Duodenal mucosa (tissue), 2 donors: ENCODE measurements around the gene GPR89B.
"Not testable (repeated sequence)": the region's sequence is repeated elsewhere in the genome, so short reads cannot be mapped to it uniquely, and the experiment has no call there.

Source experiments
- H3K27ac ChIP-seq: one replicate; pipeline ENCODE4 v1.7.0; 2013; ENCODE audit warnings: low read depth, low read length
- H3K27me3 ChIP-seq, 2 donors: one replicate each; pipeline ENCODE4 v1.7.0; 2013; ENCODE audit warnings: low read length in 2 of 2, control low read depth in 1 of 2; ENCODE audit not compliant: insufficient read depth in 2 of 2, control insufficient read depth in 1 of 2
- H3K36me3 ChIP-seq, 2 donors: one replicate each; pipeline ENCODE4 v1.7.0; 2013; ENCODE audit warnings: low read length in 2 of 2, control low read depth in 1 of 2; ENCODE audit not compliant: insufficient read depth in 2 of 2, control insufficient read depth in 1 of 2
- H3K4me1 ChIP-seq, 2 donors: one replicate each; pipeline ENCODE4 v1.7.0; 2013; ENCODE audit warnings: low read length in 2 of 2, control low read depth in 1 of 2; ENCODE audit not compliant: insufficient read depth in 2 of 2, control insufficient read depth in 1 of 2
- H3K4me3 ChIP-seq, 2 donors: one replicate each; pipeline ENCODE4 v1.7.0; 2013; ENCODE audit warnings: low read length in 2 of 2, low read depth in 1 of 2
- H3K9ac ChIP-seq, 2 donors: one replicate each; pipeline ENCODE4 v1.7.0; 2013; ENCODE audit warnings: low read length in 2 of 2, low read depth in 1 of 2
- H3K9me3 ChIP-seq, 2 donors: one replicate each; pipeline ENCODE4 v1.7.0; 2013; ENCODE audit warnings: low read length in 2 of 2, control low read depth in 1 of 2; ENCODE audit not compliant: control insufficient read depth in 1 of 2

Gene GPR89B

DNA sequence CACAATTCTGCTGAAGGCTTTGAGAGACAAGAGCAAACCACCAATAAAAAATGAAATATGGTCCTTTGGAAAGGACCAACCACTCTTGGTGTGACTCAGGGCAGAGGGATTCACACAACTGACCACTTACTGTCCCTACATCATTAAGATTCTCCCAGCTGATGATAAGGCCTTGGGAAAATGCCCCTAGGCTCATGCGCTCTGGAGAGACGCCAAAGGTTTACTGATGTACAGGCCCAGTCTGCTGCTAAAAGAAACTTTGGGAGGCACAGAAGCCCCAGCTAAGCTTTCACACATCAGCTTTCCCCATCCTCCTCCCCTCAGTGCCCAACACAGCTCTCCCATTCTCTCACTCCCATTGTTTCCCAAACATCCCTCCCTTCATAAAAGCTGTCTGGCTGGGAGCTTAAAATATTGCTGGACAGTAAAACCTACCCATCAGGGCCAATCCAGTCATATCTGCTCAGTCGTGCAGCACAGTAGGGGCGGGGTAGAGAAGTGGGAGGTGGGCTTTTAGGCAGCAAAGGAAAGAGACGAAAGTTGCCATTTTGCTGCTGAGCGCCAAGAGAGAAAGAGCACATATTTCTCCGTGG, 25.9 kb upstream of the GPR89B start, which contains the start of gene GJA8:
TSS of gene GJA8 (plus strand) at position 543 of the 593 bp plus-strand sequence. CDS start 5,161 bp downstream, outside the sequence.
- no peak within 1 kb of the TSS for H3K4me3 ChIP-seq
- peaks cover 0 to 2% of the 10 kb centered on the region in 2 donors for H3K4me1 ChIP-seq
- H3K9me3 ChIP-seq = no peaks in the 10 kb centered on the region
- no peak within 1 kb of the TSS for H3K27ac ChIP-seq
- no peaks in the 10 kb centered on the region for H3K27me3 ChIP-seq
- no peak within 1 kb of the TSS for H3K9ac ChIP-seq
- H3K36me3 ChIP-seq = no peaks in the 10 kb centered on the region

DNA sequence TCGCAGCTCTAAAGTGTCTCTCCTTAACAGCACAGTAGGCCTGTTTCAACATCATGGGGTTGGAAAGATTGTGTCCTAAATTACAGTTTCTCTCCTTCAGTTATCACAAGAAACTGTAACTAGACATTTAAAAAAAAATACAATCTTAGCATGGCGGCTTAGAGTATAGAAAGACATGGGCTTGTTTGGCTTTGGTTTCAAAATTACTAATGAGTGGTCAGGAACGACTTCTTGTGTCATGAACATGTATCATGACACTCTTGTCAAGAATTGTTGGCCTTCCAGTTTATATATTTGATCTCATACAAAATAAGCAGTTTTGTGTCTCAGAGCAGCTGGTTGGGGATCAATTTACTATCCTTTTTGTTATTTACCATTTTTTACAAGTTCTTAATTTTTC, 23.5 kb upstream of the GPR89B start:
- no peaks in the 10 kb centered on the region for H3K27me3 ChIP-seq
- no peaks in the 10 kb centered on the region for H3K9me3 ChIP-seq
- no peak overlapping the region for H3K4me3 ChIP-seq
- no peaks in the 10 kb centered on the region for H3K4me1 ChIP-seq
- H3K27ac ChIP-seq = no peak overlapping the region
- no peaks in the 10 kb centered on the region for H3K36me3 ChIP-seq
- no peak overlapping the region for H3K9ac ChIP-seq

DNA sequence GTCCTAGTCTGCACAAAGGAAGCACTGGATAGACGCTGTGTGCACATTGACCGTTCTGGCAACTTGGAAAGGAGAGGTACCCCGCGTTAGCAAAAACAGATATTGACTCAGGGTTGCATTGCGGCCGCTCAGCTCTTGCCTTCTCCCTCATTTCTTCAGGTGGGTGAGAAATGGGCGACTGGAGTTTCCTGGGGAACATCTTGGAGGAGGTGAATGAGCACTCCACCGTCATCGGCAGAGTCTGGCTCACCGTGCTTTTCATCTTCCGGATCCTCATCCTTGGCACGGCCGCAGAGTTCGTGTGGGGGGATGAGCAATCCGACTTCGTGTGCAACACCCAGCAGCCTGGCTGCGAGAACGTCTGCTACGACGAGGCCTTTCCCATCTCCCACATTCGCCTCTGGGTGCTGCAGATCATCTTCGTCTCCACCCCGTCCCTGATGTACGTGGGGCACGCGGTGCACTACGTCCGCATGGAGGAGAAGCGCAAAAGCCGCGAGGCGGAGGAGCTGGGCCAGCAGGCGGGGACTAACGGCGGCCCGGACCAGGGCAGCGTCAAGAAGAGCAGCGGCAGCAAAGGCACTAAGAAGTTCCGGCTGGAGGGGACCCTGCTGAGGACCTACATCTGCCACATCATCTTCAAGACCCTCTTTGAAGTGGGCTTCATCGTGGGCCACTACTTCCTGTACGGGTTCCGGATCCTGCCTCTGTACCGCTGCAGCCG, 20.3 kb upstream of the GPR89B start:
- no peaks in the 10 kb centered on the region for H3K36me3 ChIP-seq
- no peaks in the 10 kb centered on the region for H3K4me1 ChIP-seq
- no peak overlapping the region for H3K9ac ChIP-seq
- H3K9me3 ChIP-seq = no peaks in the 10 kb centered on the region
- no peaks in the 10 kb centered on the region for H3K27me3 ChIP-seq
- no peak overlapping the region for H3K4me3 ChIP-seq
- H3K27ac ChIP-seq = no peak overlapping the region

DNA sequence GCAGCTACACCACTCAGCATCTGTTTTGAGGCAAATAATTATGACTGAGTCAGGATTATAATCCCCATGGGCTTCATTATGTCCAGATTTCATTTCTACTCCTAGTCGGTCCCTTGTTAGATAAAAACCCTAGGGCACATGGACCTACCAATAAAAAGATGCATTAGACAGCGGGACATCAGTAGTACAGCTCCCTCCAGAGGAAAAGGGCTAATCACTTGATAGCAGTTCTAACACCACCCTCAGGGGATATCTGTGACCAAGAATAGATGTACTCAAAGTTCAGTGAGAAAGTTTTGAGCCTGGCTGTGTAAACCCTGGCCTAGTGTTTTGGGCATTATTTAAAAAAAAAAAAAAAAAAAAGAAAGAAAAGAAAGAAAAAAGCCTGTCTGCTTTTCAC, 15.7 kb upstream of the GPR89B start:
- Histone ChIP-seq H3K27ac (no peak overlapping the region), H3K27me3 (peaks cover 0 to 6% of the 10 kb centered on the region in 2 donors), H3K36me3 (no peaks in the 10 kb centered on the region), H3K9ac (no peak overlapping the region), H3K4me3 (no peak overlapping the region), H3K9me3 (no peaks in the 10 kb centered on the region), H3K4me1 (no peaks in the 10 kb centered on the region)

DNA sequence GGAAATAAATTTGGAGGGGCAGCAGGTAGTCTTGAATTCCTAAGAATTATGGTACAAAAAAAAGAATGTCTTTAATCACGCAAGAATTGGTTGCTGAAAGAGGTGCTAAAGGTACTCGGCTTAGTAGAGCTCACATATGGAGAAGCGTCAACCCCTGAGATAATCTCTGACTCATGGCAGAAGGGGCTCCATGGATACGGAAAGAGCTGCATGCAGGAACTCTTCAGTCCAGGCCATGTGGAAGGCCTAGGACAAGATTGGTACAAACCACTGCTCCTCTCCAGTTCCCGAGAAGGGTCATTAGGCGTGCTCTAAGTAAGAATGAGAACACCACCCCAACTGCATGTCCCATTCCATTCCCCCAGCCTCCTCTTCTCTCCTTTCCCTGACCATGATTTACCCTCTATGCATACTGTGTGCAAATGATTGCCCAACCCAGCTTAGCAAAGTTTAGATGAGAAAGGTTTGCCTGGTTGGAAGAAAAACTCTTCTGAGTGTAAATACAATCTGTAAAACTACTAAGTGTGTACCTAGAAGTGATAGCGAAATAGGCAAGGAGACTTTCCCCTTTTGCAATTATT, 14.8 kb upstream of the GPR89B start:
- peaks cover 0 to 6% of the 10 kb centered on the region in 2 donors for H3K27me3 ChIP-seq
- no peak overlapping the region for H3K27ac ChIP-seq
- H3K9me3 ChIP-seq = no peaks in the 10 kb centered on the region
- no peak overlapping the region for H3K4me3 ChIP-seq
- H3K9ac ChIP-seq = no peak overlapping the region
- no peaks in the 10 kb centered on the region for H3K36me3 ChIP-seq
- no peaks in the 10 kb centered on the region for H3K4me1 ChIP-seq

DNA sequence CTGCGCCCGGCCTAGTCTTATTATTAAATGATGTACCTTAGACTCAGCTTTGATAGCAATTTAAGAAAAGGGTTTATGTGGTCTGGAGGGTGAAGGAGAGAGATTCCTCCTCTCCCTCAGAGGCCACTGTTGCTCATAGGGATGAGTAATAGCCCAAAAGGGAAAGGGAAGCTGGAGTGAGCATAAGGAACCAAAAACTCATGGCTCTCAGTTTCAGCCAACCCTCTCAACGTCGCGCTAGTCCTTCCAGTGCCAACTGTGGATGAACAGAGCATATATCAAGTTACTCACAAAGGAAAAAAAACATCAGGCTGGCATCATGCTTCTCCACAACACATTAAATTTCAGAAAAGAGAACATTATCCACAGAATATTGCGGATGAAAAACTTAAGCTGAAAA, 8.3 kb upstream of the GPR89B start:
- no peak overlapping the region for H3K27ac ChIP-seq
- H3K9ac ChIP-seq = no peak overlapping the region
- H3K4me3 ChIP-seq = no peak overlapping the region
- peaks cover 0 to 6% of the 10 kb centered on the region in 2 donors for H3K27me3 ChIP-seq
- H3K9me3 ChIP-seq = no peaks in the 10 kb centered on the region
- no peaks in the 10 kb centered on the region for H3K4me1 ChIP-seq
- no peaks in the 10 kb centered on the region for H3K36me3 ChIP-seq

DNA sequence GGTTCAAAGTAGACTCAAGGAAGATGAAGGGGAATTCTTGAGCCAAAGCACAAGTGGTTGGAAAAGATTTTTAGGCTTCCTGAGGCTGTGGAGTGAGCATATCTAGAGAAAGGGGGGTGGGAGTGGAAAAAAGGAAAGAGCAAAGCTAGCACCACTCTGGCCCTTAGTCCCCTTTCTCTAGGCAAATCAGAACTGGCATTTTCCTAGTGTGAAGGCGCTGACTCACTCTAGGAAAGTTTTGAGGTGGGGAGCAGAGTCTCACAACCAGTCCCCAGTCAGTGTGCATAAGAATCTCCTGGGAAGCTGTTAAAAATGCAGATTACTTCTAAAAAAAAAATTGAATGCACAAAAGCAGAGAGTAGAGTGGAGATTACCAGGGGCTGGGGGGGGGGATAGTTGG, 3.4 kb upstream of the GPR89B start:
- Histone ChIP-seq H3K9me3 (no peaks in the 10 kb centered on the region), H3K4me3 (no peak overlapping the region), H3K36me3 (no peaks in the 10 kb centered on the region)

DNA sequence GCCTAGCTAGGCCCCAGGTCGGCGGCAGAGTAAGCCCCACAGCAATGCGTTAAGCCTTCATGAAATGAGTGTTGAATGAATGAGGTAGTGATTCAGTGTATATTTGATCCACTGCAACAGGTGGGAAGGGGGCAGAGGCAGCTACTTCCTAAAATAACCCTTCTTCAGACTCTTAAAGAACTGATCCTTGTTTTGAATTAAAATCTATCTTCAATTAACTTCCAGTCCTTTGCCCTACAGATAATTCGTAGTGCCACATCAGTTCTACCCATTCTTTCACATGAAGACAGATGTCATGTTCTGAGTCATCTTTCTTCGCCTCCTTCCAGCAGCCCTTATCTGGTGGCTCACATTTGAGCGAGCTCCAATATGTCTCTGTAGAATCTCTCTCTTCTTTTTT, 1.0 kb upstream of the GPR89B start:
- H3K9me3 ChIP-seq, H3K27ac ChIP-seq: not testable (repeated sequence)

More for the DNA sequence above, 3.4 kb upstream of the GPR89B start:
- Histone ChIP-seq H3K27me3 (no peaks in the 10 kb centered on the region), H3K4me1 (peaks cover 0 to 4% of the 10 kb centered on the region in 2 donors), H3K9ac (no peak overlapping the region), H3K27ac (no peak overlapping the region)

DNA sequence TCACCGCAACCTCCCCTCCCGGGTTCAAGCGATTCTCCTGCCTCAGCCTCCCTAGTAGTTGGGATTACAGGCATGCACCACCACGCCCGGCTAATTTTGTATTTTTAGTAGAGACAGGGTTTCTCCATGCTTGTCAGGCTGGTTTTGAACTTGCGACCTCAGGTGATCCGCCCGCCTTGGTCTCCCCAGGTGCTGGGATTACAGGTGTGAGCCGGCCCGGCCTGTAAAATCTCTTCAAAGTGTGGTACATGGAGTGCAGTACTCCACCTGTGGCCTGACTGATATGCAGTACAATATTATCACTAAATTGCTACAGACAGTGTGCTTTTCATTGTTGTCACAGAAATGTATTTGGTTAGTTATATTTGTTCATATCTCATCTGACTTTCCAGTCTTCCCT, 531 bp upstream of the GPR89B start:
- H3K27ac ChIP-seq, H3K4me3 ChIP-seq: not testable (repeated sequence)

More for the DNA sequence above, 1.0 kb upstream of the GPR89B start:
- not testable (repeated sequence) for H3K4me1 ChIP-seq, H3K9ac ChIP-seq, H3K27me3 ChIP-seq, H3K4me3 ChIP-seq, H3K36me3 ChIP-seq

DNA sequence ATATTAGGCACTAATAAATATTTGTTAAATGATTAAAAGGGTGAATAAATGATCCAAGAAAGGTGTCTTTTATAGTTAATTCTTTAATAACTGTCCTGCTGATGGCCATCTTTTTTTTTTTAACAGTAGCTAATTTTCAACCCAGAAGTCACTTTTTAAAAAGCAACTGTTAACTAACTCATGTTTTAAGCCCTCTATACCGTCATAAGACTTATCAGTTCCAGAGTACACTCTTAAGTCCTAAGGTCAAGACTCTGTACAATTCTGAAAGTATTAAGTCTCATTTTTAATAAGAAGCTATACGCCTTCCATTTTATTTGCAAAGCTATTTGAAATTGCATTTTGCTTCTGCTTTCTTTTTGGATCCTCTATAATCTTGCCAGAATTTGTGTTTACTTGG, 2.9 kb downstream of the GPR89B start:
- not testable (repeated sequence) for H3K9me3 ChIP-seq, H3K27ac ChIP-seq, H3K27me3 ChIP-seq, H3K9ac ChIP-seq, H3K36me3 ChIP-seq, H3K4me3 ChIP-seq, H3K4me1 ChIP-seq

More for the DNA sequence above, 531 bp upstream of the GPR89B start:
- H3K9ac ChIP-seq, H3K4me1 ChIP-seq, H3K9me3 ChIP-seq, H3K27me3 ChIP-seq, H3K36me3 ChIP-seq: not testable (repeated sequence)
